Activated CD4-positive, alpha-beta memory T cell treated with anti-CD3 and anti-CD28 coated beads for 36 hours (primary cell): ENCODE data around the gene CCR5. TPM values are rescaled to one million over a fixed set of nuclear protein-coding genes. Genes with fewer than 3 reads are reported as not detected.

Experiments
- CTCF ChIA-PET: fragments of 350-600 bp; sonication (Branson Sonifier 250); formaldehyde crosslinking; loops from one replicate; lab custom pipeline; 2021; ENCODE audit warnings: antibody characterized with exemption, inconsistent platforms; lab: Charles Lee
- POLR2A ChIA-PET: fragments of 350-600 bp; sonication (Branson Sonifier 250); formaldehyde crosslinking; loops from one replicate; lab custom pipeline; 2021; ENCODE audit warnings: antibody characterized with exemption; lab: Charles Lee
- DNase-seq: peaks from one replicate; pipeline ENCODE4 v3.0.0-alpha.2; 2020
- H3K27ac Mint-ChIP-seq: one replicate; pipeline ENCODE4 v1.8.0; 2021; ENCODE audit warnings: mixed read lengths
- H3K27me3 Mint-ChIP-seq: one replicate; pipeline ENCODE4 v1.8.0; 2021; ENCODE audit warnings: mixed read lengths
- H3K36me3 Mint-ChIP-seq: one replicate; pipeline ENCODE4 v1.8.0; 2021; ENCODE audit warnings: mixed read lengths
- H3K4me1 Mint-ChIP-seq: one replicate; pipeline ENCODE4 v1.8.0; 2021; ENCODE audit warnings: low read depth, mixed read lengths
- H3K4me3 Mint-ChIP-seq: one replicate; pipeline ENCODE4 v1.8.0; 2021; ENCODE audit warnings: mild to moderate bottlenecking, mixed read lengths
- H3K9me3 Mint-ChIP-seq: one replicate; pipeline ENCODE4 v1.8.0; 2021; ENCODE audit warnings: mixed read lengths
- intact Hi-C: fragments of 100-400 bp; cut with micrococcal nuclease; formaldehyde crosslinking; loops from one replicate; pipeline ENCODE4 v1.15.1; 2023
- total RNA-seq, 2 experiments: library from RNA; stranded (reverse); gene quantifications; one replicate each; pipeline ENCODE4 v1.2.3, GENCODE V29; 2021

CCR5 gene
- total RNA-seq, 2 experiments from 2014 or later, result 2.0 to 2.1 TPM

DNA sequence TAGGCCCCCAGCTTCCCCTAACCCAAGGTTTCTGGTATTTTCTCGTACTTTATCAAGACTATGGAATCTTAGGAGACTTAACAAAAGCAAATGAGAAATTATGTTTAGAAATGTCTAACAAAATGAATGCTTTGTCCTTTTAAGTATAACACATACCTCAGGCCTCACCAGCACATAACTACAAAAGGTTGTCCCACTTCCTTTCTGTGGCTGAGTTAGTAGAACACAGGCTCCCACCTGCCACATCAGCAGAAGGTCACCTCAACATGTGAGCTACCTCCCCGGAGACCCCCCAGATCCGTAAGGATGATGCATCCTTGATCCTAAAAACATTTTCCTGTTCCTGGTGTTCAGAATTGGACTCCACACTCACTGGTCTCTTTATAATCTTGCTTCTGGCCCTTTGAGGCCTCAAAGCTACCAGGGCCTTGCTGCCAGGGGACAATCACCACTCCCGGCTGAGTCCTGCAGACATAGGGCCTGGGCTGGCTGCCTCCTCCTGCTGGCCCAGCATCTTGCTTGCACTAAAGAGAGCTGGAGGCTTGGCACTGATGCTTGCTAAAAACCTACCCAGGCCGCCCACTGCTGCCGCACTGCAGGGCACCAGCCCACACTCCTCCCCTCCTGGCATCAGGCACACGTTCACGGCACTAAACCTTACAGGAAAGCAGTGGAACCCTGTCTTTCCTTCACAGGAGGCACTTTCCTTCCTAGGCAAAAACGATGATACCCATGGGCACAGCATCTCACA is 39.2 kb downstream of the CCR5 start:
- ChIA-PET CTCF (no interaction called here), POLR2A (no interaction called here)
- H3K4me3 Mint-ChIP-seq, result no peak overlapping the region
- DNase-seq, result no peak
- no peak overlapping the region for H3K27ac Mint-ChIP-seq
- H3K36me3 Mint-ChIP-seq, result no peaks in the 10 kb centered on the region
- no peaks in the 10 kb centered on the region for H3K9me3 Mint-ChIP-seq
- intact Hi-C loops, result no loop called here
- H3K4me1 Mint-ChIP-seq, result peaks cover 13% of the 10 kb centered on the region
- H3K27me3 Mint-ChIP-seq, result peaks cover 1% of the 10 kb centered on the region

DNA sequence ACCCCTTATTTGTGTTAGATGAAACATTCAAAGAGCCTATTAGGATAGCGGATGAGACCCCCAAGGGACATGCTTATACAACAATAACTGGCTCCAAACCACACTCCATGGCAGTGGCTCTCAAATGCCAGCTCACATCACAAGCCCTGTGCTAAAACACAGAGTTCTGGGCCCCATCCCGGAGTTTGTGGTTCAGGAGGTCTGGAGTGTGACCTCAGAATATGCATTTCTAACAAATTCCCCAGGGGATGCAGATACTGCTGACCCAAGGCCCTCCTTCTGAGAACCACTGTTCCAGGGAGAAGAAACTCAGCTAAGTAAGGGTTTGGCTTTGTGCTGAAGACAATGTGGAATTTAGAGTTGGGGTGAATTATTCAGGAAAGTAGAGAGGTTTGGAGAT is 39.9 kb downstream of the CCR5 start:
- POLR2A ChIA-PET, result no interaction called here
- Mint-ChIP-seq H3K27me3 (peaks cover 1% of the 10 kb centered on the region), H3K4me3 (no peak overlapping the region), H3K9me3 (no peaks in the 10 kb centered on the region), H3K4me1 (peaks cover 13% of the 10 kb centered on the region), H3K27ac (no peak overlapping the region), H3K36me3 (no peaks in the 10 kb centered on the region)
- intact Hi-C loops, result no loop called here
- CTCF ChIA-PET, result no interaction called here
- DNase-seq, result no peak

DNA sequence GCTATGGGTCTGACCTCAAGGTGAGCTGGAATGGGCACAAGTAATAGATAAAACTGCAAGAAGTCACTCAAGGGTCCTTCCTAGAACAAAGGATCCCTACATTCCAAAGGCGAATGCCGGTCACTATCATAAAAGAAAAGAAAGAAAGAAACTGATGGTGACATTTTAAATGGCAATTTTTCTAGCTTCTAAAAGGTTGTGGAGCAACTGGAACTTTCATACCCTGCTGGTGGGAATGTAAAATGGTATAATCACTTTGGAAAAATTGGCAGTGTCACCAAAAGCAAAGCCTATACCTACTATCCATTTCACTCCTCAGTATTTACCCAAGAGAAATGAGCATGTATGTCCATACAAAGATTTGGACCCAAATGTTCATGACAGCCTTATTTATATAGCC is 40.5 kb downstream of the CCR5 start:
- Mint-ChIP-seq H3K27me3 (peaks cover 1% of the 10 kb centered on the region), H3K9me3 (no peaks in the 10 kb centered on the region), H3K4me3 (no peak overlapping the region), H3K4me1 (peaks cover 13% of the 10 kb centered on the region), H3K36me3 (no peaks in the 10 kb centered on the region), H3K27ac (no peak overlapping the region)
- intact Hi-C loops, result no loop called here
- ChIA-PET POLR2A (no interaction called here), CTCF (no interaction called here)
- DNase-seq, result no peak

DNA sequence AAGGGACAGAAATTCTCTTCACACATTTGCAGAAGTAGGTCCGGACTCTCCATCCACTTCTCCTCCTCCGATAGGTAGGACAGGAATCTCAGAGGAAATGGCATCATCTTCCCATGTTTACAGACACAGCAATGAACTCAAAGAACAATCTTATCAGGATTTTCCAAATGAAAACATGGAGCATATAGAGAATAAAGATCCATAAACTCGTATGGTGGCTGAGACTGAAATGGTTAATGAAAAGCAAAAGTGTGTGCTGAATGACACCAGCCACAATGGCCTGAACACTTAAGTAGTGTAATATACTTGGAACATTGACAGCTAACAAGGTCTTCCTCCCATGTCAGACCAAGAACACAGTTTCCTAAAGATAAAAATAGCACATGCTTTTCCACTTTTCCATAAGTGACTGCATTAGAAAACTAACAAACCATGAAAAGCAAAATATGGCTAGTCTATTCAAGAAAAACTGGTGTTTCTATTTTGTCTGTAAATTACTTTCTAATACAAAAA is 42.1 kb downstream of the CCR5 start:
- H3K27me3 Mint-ChIP-seq, result no peaks in the 10 kb centered on the region
- H3K27ac Mint-ChIP-seq, result no peak overlapping the region
- DNase-seq, result no peak
- intact Hi-C loops, result no loop called here
- no peaks in the 10 kb centered on the region for H3K9me3 Mint-ChIP-seq
- POLR2A ChIA-PET, result no interaction called here
- H3K4me3 Mint-ChIP-seq, result no peak overlapping the region
- H3K36me3 Mint-ChIP-seq, result no peaks in the 10 kb centered on the region
- CTCF ChIA-PET, result no interaction called here
- peaks cover 4% of the 10 kb centered on the region for H3K4me1 Mint-ChIP-seq

DNA sequence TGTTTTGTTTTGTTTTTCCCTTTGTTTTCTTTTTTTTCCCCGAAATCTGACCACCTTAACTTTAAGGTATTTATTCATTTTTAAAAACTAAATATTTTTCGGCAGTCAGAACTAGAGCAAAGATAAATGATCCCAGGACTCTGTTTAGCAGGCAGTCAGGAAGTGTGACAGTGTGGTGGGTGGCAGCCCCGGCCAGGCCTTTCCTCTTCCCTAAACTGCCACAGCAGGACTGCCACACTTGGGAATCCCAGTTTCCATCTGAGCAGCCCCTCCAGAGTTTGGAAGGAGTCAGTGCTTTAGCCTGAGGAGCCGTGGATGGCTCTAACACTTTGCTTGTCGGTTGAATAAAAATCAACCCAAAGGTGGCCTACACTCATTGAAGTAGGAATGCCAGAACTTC is 43.2 kb downstream of the CCR5 start:
- ChIA-PET POLR2A (no interaction called here), CTCF (no interaction called here)
- Mint-ChIP-seq H3K27me3 (no peaks in the 10 kb centered on the region), H3K4me1 (no peaks in the 10 kb centered on the region), H3K9me3 (no peaks in the 10 kb centered on the region), H3K36me3 (no peaks in the 10 kb centered on the region), H3K27ac (no peak overlapping the region), H3K4me3 (no peak overlapping the region)
- no peak for DNase-seq
- intact Hi-C loops, result no loop called here

DNA sequence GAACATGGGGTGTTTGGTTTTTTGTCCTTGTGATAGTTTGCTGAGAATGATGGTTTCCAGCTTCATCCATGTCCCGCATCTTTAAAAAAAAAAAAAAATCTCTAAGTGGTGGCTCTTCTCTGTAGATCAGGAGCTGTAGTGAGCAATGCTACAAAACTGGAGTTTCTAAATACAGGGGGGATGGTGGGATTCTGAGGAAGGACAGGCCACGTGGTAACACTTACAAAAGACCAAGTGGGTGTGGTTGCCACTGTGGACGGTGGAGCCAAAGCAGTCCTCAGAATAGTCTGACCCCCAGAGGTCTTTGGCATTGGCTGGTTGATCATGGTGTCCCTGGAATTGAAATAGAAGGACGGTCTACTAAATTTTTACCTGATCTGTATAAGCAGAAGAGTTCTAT is 44.0 kb downstream of the CCR5 start:
- no peaks in the 10 kb centered on the region for H3K9me3 Mint-ChIP-seq
- H3K4me1 Mint-ChIP-seq, result no peaks in the 10 kb centered on the region
- H3K27ac Mint-ChIP-seq, result no peak overlapping the region
- intact Hi-C loops, result no loop called here
- no peak for DNase-seq
- no peaks in the 10 kb centered on the region for H3K36me3 Mint-ChIP-seq
- ChIA-PET CTCF (interaction anchor here (0.7 kb wide), 1 partner anchor 124 kb away, joined by 4 read pairs; no protein-coding TSS in a partner anchor), POLR2A (no interaction called here)
- H3K4me3 Mint-ChIP-seq, result no peak overlapping the region
- no peaks in the 10 kb centered on the region for H3K27me3 Mint-ChIP-seq

DNA sequence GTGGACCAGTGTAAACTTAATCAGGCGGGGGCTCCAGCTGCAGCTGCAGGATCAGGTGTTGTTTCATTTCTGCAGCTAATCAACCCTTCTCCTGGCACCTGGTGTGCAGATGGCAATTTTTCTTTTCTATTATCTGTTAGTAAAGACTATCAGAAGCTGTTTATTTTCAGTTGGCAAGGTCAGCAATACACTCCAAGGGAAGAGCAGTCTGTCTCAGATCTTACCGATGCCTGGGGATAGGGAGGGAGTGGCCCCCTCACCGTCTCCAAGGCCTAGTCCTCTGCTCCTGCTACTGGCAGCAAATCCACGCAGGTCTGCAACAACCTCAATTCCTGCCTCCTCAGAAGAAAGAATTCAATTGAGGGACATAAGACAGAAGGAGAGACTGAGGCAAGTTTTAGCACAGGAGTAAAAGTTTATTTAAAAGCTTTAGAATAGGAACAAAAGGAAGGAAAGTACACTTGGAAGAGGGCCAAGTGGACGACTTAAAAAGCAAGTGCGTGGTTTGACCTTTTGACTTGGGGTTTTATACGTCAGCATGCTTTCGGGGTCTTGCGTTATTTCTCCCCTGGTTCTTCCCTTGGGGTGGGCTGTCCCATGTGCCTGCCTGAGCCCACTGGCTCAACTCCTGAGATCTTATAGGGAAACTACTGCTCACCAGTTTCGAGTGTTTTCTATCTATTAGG is 45.5 kb downstream of the CCR5 start:
- no peaks in the 10 kb centered on the region for H3K9me3 Mint-ChIP-seq
- ChIA-PET CTCF (no interaction called here), POLR2A (no interaction called here)
- intact Hi-C loops, result no loop called here
- no peaks in the 10 kb centered on the region for H3K36me3 Mint-ChIP-seq
- no peak overlapping the region for H3K27ac Mint-ChIP-seq
- no peaks in the 10 kb centered on the region for H3K27me3 Mint-ChIP-seq
- no peaks in the 10 kb centered on the region for H3K4me1 Mint-ChIP-seq
- no peak overlapping the region for H3K4me3 Mint-ChIP-seq
- DNase-seq, result no peak

DNA sequence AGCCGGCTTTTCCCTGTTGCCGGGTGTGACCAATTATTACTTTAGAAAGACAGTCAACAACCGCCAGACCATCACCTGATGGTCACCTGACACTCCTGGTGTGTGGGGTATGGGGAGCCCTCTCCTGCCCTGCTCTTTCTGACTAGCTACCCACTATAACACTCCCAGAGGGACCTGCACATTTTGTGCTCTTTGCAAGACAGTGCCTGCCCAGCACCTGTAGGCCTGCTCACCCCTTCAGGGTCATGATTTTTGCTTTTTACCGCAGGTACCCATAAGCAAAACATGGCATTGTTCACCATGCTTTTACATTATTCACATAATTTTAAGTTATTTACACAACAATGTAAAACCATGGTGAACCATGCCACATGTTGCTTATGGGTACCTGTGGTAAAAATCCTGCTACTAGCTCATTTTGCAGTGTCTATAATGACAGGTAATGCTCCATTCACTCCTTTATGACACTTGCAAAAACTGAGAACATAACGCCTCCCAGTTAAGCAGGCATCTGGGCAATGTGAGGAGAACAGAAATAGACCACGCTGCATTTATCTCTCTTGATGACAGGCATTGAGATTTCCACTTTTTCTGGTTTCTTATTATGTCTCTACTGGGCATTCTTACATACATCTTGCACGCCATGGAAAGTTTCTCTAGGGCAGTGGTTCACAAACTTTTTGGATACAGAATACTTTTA is 46.2 kb downstream of the CCR5 start:
- no peak overlapping the region for H3K27ac Mint-ChIP-seq
- ChIA-PET CTCF (no interaction called here), POLR2A (interaction anchor here (0.6 kb wide), 1 partner anchor 1374 kb away, joined by 3 read pairs; no protein-coding TSS in a partner anchor)
- H3K27me3 Mint-ChIP-seq, result no peaks in the 10 kb centered on the region
- H3K9me3 Mint-ChIP-seq, result no peaks in the 10 kb centered on the region
- no peak for DNase-seq
- no peaks in the 10 kb centered on the region for H3K4me1 Mint-ChIP-seq
- no peaks in the 10 kb centered on the region for H3K36me3 Mint-ChIP-seq
- intact Hi-C loops, result no loop called here
- H3K4me3 Mint-ChIP-seq, result no peak overlapping the region

DNA sequence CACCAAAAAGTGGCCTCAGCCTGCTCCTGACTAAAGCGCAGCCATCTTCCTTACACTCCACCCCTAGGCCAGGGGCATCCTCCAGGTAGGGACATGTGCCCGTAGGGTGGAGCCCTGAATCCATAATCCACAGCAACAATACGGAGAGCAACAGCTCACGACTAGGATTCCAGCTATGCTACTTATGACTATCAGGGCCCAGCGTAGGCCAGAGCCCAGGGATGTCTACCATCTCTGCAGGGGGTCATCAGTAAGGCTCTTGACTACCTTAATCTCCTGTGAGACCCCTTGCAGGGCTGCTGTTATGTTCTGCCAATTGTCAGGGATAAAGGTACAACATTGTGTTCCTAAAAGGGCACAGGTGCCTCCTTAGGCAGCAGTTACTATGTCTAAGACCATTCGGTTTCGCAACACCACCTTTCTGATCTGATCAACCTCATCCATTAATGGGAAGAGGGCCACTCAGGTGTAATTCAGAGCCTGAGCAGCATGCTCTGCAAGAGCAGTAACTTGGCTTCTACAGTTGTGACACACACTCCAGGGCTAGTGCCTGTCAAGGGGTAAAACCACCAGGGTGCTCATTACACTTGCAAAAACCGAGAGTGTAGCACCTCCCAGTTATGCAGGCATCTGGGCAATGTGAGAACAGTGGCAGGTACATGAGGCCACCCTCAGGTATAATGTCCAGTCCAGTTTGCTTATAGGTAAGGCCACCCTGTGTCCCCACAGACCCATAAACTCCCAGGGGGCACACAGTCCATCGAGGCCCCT is 47.3 kb downstream of the CCR5 start:
- H3K27me3 Mint-ChIP-seq, result no peaks in the 10 kb centered on the region
- no peak overlapping the region for H3K27ac Mint-ChIP-seq
- no peaks in the 10 kb centered on the region for H3K4me1 Mint-ChIP-seq
- H3K9me3 Mint-ChIP-seq, result no peaks in the 10 kb centered on the region
- ChIA-PET POLR2A (no interaction called here), CTCF (interaction anchor here (0.5 kb wide), 1 partner anchor 762 kb away, joined by 3 read pairs; no protein-coding TSS in a partner anchor)
- DNase-seq, result no peak
- intact Hi-C loops, result no loop called here
- no peak overlapping the region for H3K4me3 Mint-ChIP-seq
- no peaks in the 10 kb centered on the region for H3K36me3 Mint-ChIP-seq

DNA sequence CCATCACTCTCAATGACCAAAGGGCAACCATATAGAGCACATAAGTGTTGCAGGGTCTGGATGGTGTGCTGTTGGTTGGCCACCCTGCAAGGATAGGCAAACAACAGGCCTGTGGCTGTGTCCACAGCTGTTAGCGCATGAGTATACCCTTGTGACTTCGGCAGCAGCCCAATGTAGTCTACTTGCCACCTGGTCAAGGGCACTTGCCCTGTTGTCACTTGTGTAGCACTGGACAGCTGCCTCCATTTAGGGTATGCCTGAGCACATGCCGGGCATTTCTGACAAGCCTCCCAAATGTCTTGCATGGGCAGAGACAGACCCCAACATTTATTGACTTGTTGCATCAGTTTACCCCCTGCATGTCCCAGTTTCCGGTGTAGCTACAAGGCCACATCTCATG is 49.1 kb downstream of the CCR5 start:
- no peaks in the 10 kb centered on the region for H3K4me1 Mint-ChIP-seq
- no peak overlapping the region for H3K4me3 Mint-ChIP-seq
- no peaks in the 10 kb centered on the region for H3K9me3 Mint-ChIP-seq
- no peak for DNase-seq
- ChIA-PET POLR2A (no interaction called here), CTCF (no interaction called here)
- H3K27me3 Mint-ChIP-seq, result no peaks in the 10 kb centered on the region
- intact Hi-C loops, result no loop called here
- no peaks in the 10 kb centered on the region for H3K36me3 Mint-ChIP-seq
- no peak overlapping the region for H3K27ac Mint-ChIP-seq

DNA sequence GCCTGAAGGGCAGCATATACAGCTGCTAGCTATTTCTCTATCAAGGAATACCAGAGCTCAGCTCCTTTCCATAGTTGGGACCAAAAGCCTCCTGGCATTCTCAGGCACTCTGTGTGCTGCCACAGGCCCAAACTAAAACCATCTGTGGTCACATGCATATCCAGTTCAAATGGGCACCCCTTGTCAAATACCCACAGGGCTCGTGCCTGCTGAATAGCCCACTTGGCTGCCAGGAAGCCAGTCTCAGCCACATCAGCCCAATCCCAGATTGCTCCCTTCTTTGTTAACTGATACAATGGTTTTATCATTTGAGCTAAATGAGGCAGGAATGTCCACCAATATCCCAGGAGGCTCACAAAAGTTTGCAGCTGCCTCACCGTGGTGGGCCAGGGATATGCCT is 50.2 kb downstream of the CCR5 start:
- POLR2A ChIA-PET, result no interaction called here
- CTCF ChIA-PET, result no interaction called here

DNA sequence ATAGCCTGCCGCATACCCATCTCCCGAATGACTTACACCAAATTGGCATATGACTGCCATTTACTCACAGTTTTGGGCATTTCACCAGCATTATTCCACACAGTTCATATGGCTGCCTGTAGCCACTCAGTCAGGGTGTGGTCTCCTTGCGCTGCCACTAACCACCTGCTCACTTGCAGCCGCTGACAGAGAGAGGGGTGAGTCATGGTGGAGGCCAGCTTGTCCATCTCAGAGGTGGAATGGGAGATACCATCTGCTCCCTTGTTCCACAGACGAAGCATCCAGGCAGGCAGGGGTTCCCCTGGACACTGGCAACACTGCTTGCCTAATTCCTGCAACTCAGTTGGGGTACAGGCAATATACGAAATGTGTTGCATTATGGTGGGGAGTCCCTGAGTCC is 51.9 kb downstream of the CCR5 start:
- no peak overlapping the region for H3K4me3 Mint-ChIP-seq
- DNase-seq, result no peak
- no peak overlapping the region for H3K27ac Mint-ChIP-seq
- H3K4me1 Mint-ChIP-seq, result peaks cover 3% of the 10 kb centered on the region
- H3K36me3 Mint-ChIP-seq, result no peaks in the 10 kb centered on the region
- no peaks in the 10 kb centered on the region for H3K9me3 Mint-ChIP-seq
- intact Hi-C loops, result no loop called here
- H3K27me3 Mint-ChIP-seq, result no peaks in the 10 kb centered on the region
- ChIA-PET CTCF (no interaction called here), POLR2A (no interaction called here)

More for the DNA sequence above, 50.2 kb downstream of the CCR5 start:
- no peak overlapping the region for H3K27ac Mint-ChIP-seq
- intact Hi-C loops, result no loop called here
- DNase-seq, result no peak
- H3K9me3 Mint-ChIP-seq, result no peaks in the 10 kb centered on the region
- no peaks in the 10 kb centered on the region for H3K4me1 Mint-ChIP-seq
- no peaks in the 10 kb centered on the region for H3K36me3 Mint-ChIP-seq
- H3K4me3 Mint-ChIP-seq, result no peak overlapping the region
- H3K27me3 Mint-ChIP-seq, result no peaks in the 10 kb centered on the region
